ENCODE data around the gene FKBP1A.

DNA sequence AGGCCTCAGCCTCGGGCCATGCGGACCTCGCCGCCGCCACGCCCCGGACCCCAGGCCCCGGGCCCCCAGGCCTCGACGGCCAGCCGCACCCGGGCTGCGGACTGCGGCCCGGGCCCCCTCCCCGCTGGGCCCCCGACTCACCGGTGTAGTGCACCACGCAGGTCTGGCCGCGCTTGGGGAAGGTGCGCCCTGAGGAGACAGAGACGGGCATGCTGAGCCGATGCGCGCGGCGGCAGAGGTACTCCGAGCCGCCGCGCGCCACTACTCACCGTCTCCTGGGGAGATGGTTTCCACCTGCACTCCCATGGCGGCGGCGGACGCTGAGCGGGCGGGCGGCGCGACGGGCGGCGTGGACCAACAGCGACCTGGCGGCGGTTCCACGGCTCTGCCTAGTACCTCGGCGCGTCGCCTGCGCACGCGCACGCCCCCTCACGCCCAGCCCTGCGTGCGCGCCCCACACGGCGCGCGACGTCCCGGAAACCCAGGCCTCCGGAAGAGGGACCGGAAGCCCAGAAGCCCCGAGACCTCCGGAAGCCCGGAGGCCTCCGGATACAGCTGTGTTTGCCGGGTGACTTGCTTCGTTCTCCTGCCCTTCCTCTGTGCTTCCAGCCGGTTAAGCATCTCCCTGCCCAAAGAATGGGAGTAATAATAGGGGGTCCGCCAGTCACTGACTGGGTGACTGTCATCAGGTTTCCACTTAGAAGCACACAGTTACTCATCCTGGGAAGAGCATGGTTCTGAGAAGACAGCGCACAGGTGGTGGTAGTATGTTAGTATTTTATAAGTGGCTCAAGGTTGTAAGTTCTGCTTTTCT, at the start of gene FKBP1A:
- TF ChIP-seq, protein P1, sequence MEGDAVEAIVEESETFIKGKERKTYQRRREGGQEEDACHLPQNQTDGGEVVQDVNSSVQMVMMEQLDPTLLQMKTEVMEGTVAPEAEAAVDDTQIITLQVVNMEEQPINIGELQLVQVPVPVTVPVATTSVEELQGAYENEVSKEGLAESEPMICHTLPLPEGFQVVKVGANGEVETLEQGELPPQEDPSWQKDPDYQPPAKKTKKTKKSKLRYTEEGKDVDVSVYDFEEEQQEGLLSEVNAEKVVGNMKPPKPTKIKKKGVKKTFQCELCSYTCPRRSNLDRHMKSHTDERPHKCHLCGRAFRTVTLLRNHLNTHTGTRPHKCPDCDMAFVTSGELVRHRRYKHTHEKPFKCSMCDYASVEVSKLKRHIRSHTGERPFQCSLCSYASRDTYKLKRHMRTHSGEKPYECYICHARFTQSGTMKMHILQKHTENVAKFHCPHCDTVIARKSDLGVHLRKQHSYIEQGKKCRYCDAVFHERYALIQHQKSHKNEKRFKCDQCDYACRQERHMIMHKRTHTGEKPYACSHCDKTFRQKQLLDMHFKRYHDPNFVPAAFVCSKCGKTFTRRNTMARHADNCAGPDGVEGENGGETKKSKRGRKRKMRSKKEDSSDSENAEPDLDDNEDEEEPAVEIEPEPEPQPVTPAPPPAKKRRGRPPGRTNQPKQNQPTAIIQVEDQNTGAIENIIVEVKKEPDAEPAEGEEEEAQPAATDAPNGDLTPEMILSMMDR (IDR thresholded peaks at IDR 0.05) = peak in 5 of 6 experiments; percentile 10 to 44 (median 31)
- peak in 3 of 4 donors; percentile 67 to 93 (median 82) for TF ChIP-seq POLR2A (IDR thresholded peaks at IDR 0.05)
